Panc1 (cell line): Measurements from ENCODE around the gene PPP1R7. TPM values are rescaled to one million over a fixed set of nuclear protein-coding genes. Genes with fewer than 3 reads are reported as not detected.

Experiments used
- ATAC-seq: fragments of 200-7000 bp; cut with Tn5 transposase; 2 replicates; pipeline ENCODE4 v1.9.1; 2020; ENCODE audit warnings: mild to moderate bottlenecking, moderate library complexity
- BruUV-seq: library from RNA; stranded (reverse); fragments of 400-500 nt; replicated peaks from 2 replicates; lab custom pipeline; 2021; lab: Mats Ljungman, UMichigan
- CTCF ChIA-PET: fragments of 300-600 bp; sonication (Branson Sonifier 250); formaldehyde crosslinking; loops from one replicate; lab custom pipeline; 2022; ENCODE audit warnings: antibody characterized with exemption; lab: Charles Lee
- POLR2A ChIA-PET: fragments of 300-600 bp; sonication (Branson Sonifier 250); formaldehyde crosslinking; loops from one replicate; lab custom pipeline; 2022; ENCODE audit warnings: antibody characterized with exemption; lab: Charles Lee
- DNase-seq: peaks from one replicate; pipeline ENCODE4 v3.0.0-alpha.2; 2010; ENCODE audit warnings: low read depth, low spot score
- H3K27ac ChIP-seq: 2 replicates; pipeline ENCODE4 v1.5.1; 2011; ENCODE audit warnings: mild to moderate bottlenecking, low read length, inconsistent platforms
- H3K27me3 ChIP-seq: fragments of 200-500 bp; sonication (Bioruptor generic); 2 replicates; pipeline ENCODE4 v1.6.0; 2014; ENCODE audit warnings: low read length, inconsistent platforms; ENCODE audit not compliant: control insufficient read depth, insufficient read depth
- H3K36me3 ChIP-seq: fragments of 200-500 bp; sonication (Bioruptor generic); 2 replicates; pipeline ENCODE4 v1.5.1; 2014; ENCODE audit warnings: inconsistent platforms, mild to moderate bottlenecking, low read length, moderate library complexity; ENCODE audit not compliant: control insufficient read depth, insufficient read depth
- H3K4me1 ChIP-seq: 2 replicates; pipeline ENCODE4 v1.5.1; 2011; ENCODE audit warnings: inconsistent platforms, mild to moderate bottlenecking, low read length, moderate library complexity; ENCODE audit not compliant: control insufficient read depth, insufficient read depth
- H3K4me3 ChIP-seq, 2 experiments: 2 replicates each; pipeline ENCODE4 v1.5.1; 2011 to 2012; ENCODE audit warnings: low read depth in 2 of 2, low read length in 2 of 2, mild to moderate bottlenecking in 2 of 2, inconsistent platforms in 1 of 2, moderate library complexity in 1 of 2
- H3K9me3 ChIP-seq: fragments of 200-500 bp; sonication (Bioruptor generic); 2 replicates; pipeline ENCODE4 v1.5.1; 2014; ENCODE audit warnings: low read depth, mild to moderate bottlenecking, inconsistent platforms, low read length, moderate library complexity; ENCODE audit not compliant: control insufficient read depth, insufficient read depth
- POLR2AphosphoS5 ChIP-seq: IDR thresholded peaks from 2 replicates; pipeline ENCODE4 v1.6.1; 2012; ENCODE audit warnings: mild to moderate bottlenecking, low read depth, low read length, moderate library complexity
- SIN3A ChIP-seq: IDR thresholded peaks from 2 replicates; pipeline ENCODE4 v1.6.1; 2012; ENCODE audit warnings: low read depth, mild to moderate bottlenecking, low read length, moderate library complexity, borderline replicate concordance; ENCODE audit not compliant: insufficient read depth
- TCF7L2 ChIP-seq: IDR thresholded peaks from 2 replicates; pipeline ENCODE4 v1.6.1; 2011; ENCODE audit warnings: mild to moderate bottlenecking, low read depth, low read length, inconsistent platforms
- in situ Hi-C: cut with HindIII; loops from 2 replicates; pipeline ENCODE4 v1.10.0; 2016; ENCODE audit warnings: low sequenced_read_pairs, low pct_unique_long_range_greater_than_20kb
- intact Hi-C: fragments of 100-400 bp; cut with micrococcal nuclease; formaldehyde crosslinking; loops from one replicate; pipeline ENCODE4 v1.10.0; 2022; ENCODE audit not compliant: unreplicated experiment
- total RNA-seq: library from RNA; stranded (reverse); gene quantifications from one replicate; pipeline ENCODE4 v1.2.1, GENCODE V29; 2021; ENCODE audit not compliant: unreplicated experiment
- TF ChIP-seq, protein P1 (sequence below): fragments of 450-650 bp; IDR thresholded peaks from 2 replicates; pipeline ENCODE4 v1.5.1; 2017; ENCODE audit warnings: mild to moderate bottlenecking
- TF ChIP-seq, protein P2 (sequence below), 2 experiments: IDR thresholded peaks; 2 replicates each; pipeline ENCODE4 v1.6.1; 2011 to 2012; ENCODE audit warnings: low read depth in 2 of 2, control low read depth in 1 of 2, low read length in 1 of 2, mild to moderate bottlenecking in 1 of 2, moderate library complexity in 1 of 2; ENCODE audit not compliant: insufficient read depth in 1 of 2

PPP1R7 gene
- total RNA-seq, 1 experiment from 2014 or later = 64.2 TPM

DNA sequence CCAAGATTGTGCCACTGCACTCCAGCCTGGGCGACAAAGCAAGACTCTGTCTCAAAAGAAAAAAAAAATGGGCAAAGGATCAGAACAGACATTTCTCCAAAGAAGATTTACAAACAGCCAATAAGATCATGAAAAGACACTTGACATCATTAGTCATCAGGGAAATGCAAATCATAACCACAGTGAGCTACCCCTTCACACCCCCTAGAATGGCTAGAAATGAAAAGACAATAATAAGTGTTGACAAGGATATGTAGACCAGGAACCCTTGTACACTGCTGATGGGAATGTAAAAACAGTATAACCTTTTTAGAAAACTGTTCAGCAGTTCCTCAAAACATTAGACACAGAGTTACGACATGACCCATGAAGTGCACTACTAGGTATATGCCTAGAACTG lies 29.8 kb upstream of the PPP1R7 start:
- ChIA-PET POLR2A (no interaction called here), CTCF (no interaction called here)
- Histone ChIP-seq H3K4me3 (no peak overlapping the region), H3K27ac (no peak overlapping the region), H3K4me1 (no peaks in the 10 kb centered on the region), H3K27me3 (no peaks in the 10 kb centered on the region), H3K9me3 (no peaks in the 10 kb centered on the region), H3K36me3 (no peaks in the 10 kb centered on the region)
- no peak for TF ChIP-seq SIN3A
- no peak for TF ChIP-seq TCF7L2
- ATAC-seq (no peak), DNase-seq (no peak)
- intact Hi-C loops = no loop called here
- BruUV-seq = no TSS peak
- in situ Hi-C loops = no loop called here

DNA sequence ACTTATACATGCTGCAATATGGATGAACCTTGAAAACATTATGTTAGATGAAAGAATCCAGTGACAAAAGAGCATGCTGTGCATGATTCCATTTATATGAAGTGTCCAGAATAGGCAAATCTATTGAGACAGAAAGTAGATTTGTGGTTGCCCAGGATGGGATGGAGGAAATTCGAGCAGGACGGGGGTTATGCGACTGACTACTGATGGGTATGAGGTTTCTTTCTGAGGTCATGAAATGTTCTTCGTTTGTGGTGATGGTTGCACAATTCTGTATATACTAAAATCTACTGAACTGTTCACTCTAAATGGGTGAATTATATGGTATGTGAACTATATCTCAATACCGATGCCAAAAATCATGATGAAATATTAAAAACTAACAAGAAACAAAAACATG lies 29.3 kb upstream of the PPP1R7 start:
- Histone ChIP-seq H3K4me1 (no peaks in the 10 kb centered on the region), H3K27ac (no peak overlapping the region), H3K27me3 (no peaks in the 10 kb centered on the region), H3K4me3 (no peak overlapping the region), H3K36me3 (no peaks in the 10 kb centered on the region), H3K9me3 (no peaks in the 10 kb centered on the region)
- ChIA-PET POLR2A (no interaction called here), CTCF (no interaction called here)
- in situ Hi-C loops = no loop called here
- DNase-seq (no peak), ATAC-seq (no peak)
- TF ChIP-seq SIN3A (no peak), POLR2AphosphoS5 (no peak), TCF7L2 (no peak)
- TF ChIP-seq, protein P1, sequence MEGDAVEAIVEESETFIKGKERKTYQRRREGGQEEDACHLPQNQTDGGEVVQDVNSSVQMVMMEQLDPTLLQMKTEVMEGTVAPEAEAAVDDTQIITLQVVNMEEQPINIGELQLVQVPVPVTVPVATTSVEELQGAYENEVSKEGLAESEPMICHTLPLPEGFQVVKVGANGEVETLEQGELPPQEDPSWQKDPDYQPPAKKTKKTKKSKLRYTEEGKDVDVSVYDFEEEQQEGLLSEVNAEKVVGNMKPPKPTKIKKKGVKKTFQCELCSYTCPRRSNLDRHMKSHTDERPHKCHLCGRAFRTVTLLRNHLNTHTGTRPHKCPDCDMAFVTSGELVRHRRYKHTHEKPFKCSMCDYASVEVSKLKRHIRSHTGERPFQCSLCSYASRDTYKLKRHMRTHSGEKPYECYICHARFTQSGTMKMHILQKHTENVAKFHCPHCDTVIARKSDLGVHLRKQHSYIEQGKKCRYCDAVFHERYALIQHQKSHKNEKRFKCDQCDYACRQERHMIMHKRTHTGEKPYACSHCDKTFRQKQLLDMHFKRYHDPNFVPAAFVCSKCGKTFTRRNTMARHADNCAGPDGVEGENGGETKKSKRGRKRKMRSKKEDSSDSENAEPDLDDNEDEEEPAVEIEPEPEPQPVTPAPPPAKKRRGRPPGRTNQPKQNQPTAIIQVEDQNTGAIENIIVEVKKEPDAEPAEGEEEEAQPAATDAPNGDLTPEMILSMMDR = no peak
- TF ChIP-seq, protein P2, sequence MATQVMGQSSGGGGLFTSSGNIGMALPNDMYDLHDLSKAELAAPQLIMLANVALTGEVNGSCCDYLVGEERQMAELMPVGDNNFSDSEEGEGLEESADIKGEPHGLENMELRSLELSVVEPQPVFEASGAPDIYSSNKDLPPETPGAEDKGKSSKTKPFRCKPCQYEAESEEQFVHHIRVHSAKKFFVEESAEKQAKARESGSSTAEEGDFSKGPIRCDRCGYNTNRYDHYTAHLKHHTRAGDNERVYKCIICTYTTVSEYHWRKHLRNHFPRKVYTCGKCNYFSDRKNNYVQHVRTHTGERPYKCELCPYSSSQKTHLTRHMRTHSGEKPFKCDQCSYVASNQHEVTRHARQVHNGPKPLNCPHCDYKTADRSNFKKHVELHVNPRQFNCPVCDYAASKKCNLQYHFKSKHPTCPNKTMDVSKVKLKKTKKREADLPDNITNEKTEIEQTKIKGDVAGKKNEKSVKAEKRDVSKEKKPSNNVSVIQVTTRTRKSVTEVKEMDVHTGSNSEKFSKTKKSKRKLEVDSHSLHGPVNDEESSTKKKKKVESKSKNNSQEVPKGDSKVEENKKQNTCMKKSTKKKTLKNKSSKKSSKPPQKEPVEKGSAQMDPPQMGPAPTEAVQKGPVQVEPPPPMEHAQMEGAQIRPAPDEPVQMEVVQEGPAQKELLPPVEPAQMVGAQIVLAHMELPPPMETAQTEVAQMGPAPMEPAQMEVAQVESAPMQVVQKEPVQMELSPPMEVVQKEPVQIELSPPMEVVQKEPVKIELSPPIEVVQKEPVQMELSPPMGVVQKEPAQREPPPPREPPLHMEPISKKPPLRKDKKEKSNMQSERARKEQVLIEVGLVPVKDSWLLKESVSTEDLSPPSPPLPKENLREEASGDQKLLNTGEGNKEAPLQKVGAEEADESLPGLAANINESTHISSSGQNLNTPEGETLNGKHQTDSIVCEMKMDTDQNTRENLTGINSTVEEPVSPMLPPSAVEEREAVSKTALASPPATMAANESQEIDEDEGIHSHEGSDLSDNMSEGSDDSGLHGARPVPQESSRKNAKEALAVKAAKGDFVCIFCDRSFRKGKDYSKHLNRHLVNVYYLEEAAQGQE (IDR thresholded peaks at IDR 0.05; ENCODE audit: insufficient read depth in 1 of 2, low read depth in 2 of 2, low read length in 1 of 2) = no peak
- no TSS peak for BruUV-seq
- intact Hi-C loops = no loop called here

DNA sequence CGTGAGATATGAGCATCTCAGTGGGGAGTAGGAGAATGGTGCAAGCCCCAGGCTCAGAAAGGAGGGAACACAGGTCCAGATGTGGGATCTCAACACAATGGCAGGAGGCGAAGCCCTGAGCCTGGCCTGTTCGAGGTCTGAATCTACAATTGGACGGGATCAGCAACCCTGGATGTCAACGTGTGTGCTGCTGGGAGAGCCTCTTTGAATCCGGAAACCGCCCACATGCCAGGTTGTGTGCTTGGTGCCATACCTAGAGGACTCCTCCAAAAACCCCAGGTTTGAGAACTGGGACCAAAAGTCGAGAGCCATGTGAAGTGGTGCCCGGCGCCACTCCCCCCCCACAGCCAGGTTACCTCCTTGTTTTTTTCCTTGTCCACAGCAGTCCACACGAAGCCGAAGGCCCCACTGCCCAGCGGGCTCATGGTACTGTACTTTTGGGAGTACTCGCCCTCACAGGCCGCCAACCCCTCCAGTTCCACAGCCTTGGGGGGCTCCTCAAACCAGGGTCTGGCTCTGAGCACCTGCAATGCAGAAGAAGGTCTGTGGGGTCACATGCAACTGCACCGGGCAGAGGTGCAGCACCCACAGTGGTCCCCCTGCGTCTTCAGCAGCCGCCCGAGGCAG lies 27.8 kb upstream of the PPP1R7 start:
- in situ Hi-C loops (no loop called here), intact Hi-C loops (no loop called here)
- DNase-seq (no peak), ATAC-seq (no peak)
- no peaks in the 10 kb centered on the region for H3K27me3 ChIP-seq
- no peaks in the 10 kb centered on the region; the same call in 1 of the 2 replicates for H3K36me3 ChIP-seq
- H3K27ac ChIP-seq = no peak overlapping the region
- no TSS peak for BruUV-seq
- TF ChIP-seq, protein P1 = no peak
- no peak for TF ChIP-seq POLR2AphosphoS5
- no peak overlapping the region for H3K4me3 ChIP-seq
- no peaks in the 10 kb centered on the region for H3K9me3 ChIP-seq
- ChIA-PET POLR2A (no interaction called here), CTCF (no interaction called here)
- H3K4me1 ChIP-seq = no peaks in the 10 kb centered on the region
